Calu3 (cell line): Measurements from ENCODE around the gene OR7G2. TPM values are rescaled to one million over a fixed set of nuclear protein-coding genes. Genes with fewer than 3 reads are reported as not detected.

ENCODE experiments used
- BruUV-seq: library from RNA; stranded (reverse); fragments of 400-500 nt; replicated peaks from 2 replicates; lab custom pipeline; 2021; lab: Mats Ljungman, UMichigan
- CTCF ChIA-PET: fragments of 300-600 bp; sonication (Branson Sonifier 250); formaldehyde crosslinking; loops from one replicate; lab custom pipeline; 2022; ENCODE audit warnings: antibody characterized with exemption; lab: Charles Lee
- DNase-seq: peaks from one replicate; pipeline ENCODE4 v3.0.0; 2022
- H3K27ac Mint-ChIP-seq: one replicate; pipeline ENCODE4 v1.8.0; 2022; ENCODE audit warnings: mixed read lengths; ENCODE audit not compliant: unreplicated experiment
- H3K27me3 Mint-ChIP-seq: one replicate; pipeline ENCODE4 v1.8.0; 2022; ENCODE audit warnings: mixed read lengths; ENCODE audit not compliant: unreplicated experiment
- H3K36me3 Mint-ChIP-seq: one replicate; pipeline ENCODE4 v1.8.0; 2022; ENCODE audit warnings: mild to moderate bottlenecking, moderate library complexity, mixed read lengths; ENCODE audit not compliant: insufficient read depth, unreplicated experiment
- H3K4me1 Mint-ChIP-seq: one replicate; pipeline ENCODE4 v1.8.0; 2022; ENCODE audit warnings: mild to moderate bottlenecking, low read depth, mixed read lengths; ENCODE audit not compliant: unreplicated experiment
- H3K4me3 Mint-ChIP-seq: one replicate; pipeline ENCODE4 v1.8.0; 2022; ENCODE audit warnings: mild to moderate bottlenecking, low read depth, moderate library complexity, mixed read lengths; ENCODE audit not compliant: unreplicated experiment
- H3K9me3 Mint-ChIP-seq: one replicate; pipeline ENCODE4 v1.8.0; 2022; ENCODE audit warnings: low read depth, mixed read lengths; ENCODE audit not compliant: unreplicated experiment
- intact Hi-C: fragments of 100-400 bp; cut with micrococcal nuclease; formaldehyde crosslinking; loops from one replicate; pipeline ENCODE4 v1.10.0; 2022; ENCODE audit not compliant: unreplicated experiment
- total RNA-seq: library from RNA; stranded (reverse); gene quantifications from 2 replicates; pipeline ENCODE4 v1.2.3, GENCODE V29; 2022
- TF ChIP-seq, protein P1 (sequence below): fragments of 200-600 bp; IDR thresholded peaks from one replicate; pipeline ENCODE4 v1.8.0; 2022; ENCODE audit warnings: antibody characterized with exemption; ENCODE audit not compliant: unreplicated experiment

OR7G2 gene
- total RNA-seq, 1 experiment from 2014 or later = not detected

DNA sequence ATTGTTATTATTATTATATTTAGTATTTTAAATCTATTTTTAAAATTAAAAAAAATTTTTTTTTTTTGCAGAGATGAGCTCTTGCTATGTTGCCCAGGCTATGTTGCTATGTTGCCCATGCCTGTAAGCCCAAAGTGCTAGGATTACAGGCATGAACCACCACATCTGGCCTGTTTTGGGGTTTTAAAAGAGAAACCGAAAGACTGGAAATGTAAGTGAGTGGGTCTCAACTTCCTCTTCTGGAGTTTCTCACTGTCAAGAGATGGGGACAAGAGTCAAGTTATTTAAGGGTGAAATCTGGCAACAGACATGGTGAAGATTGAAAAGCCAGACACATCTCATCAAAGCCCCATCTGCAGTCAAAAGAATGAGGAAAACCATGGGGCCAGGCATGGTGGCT lies 23.7 kb upstream of the OR7G2 start:
- TF ChIP-seq, protein P1, sequence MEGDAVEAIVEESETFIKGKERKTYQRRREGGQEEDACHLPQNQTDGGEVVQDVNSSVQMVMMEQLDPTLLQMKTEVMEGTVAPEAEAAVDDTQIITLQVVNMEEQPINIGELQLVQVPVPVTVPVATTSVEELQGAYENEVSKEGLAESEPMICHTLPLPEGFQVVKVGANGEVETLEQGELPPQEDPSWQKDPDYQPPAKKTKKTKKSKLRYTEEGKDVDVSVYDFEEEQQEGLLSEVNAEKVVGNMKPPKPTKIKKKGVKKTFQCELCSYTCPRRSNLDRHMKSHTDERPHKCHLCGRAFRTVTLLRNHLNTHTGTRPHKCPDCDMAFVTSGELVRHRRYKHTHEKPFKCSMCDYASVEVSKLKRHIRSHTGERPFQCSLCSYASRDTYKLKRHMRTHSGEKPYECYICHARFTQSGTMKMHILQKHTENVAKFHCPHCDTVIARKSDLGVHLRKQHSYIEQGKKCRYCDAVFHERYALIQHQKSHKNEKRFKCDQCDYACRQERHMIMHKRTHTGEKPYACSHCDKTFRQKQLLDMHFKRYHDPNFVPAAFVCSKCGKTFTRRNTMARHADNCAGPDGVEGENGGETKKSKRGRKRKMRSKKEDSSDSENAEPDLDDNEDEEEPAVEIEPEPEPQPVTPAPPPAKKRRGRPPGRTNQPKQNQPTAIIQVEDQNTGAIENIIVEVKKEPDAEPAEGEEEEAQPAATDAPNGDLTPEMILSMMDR = no peak
- CTCF ChIA-PET = no interaction called here
- Mint-ChIP-seq H3K36me3 (no peaks in the 10 kb centered on the region), H3K27me3 (no peaks in the 10 kb centered on the region), H3K4me3 (no peak overlapping the region), H3K27ac (no peak overlapping the region), H3K9me3 (peaks cover 12% of the 10 kb centered on the region), H3K4me1 (no peaks in the 10 kb centered on the region)
- no peak for DNase-seq
- no TSS peak for BruUV-seq
- intact Hi-C loops = no loop called here

DNA sequence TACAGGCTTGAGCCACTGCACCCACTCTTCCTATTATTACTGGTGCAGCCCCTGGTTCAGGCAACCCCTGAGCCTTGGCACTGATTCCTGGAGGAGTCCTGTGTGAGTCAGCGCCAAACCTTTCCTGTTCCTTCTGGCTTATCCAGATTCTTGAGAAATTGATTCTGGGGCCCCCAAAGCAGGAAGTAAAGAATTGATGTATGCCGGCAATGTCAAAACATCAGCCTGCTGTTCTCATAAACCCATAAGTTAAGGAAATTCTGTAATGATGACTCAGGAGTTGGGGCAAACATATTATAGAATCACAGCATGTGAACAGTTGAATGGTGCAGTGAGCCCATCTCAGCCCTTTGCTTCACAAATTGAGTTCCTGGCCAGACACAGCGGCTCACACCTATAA lies 20.9 kb upstream of the OR7G2 start:
- CTCF ChIA-PET = no interaction called here
- DNase-seq = peak; percentile 72
- Mint-ChIP-seq H3K4me3 (no peak overlapping the region), H3K27ac (peak overlapping the region; percentile 64), H3K4me1 (no peaks in the 10 kb centered on the region), H3K36me3 (no peaks in the 10 kb centered on the region), H3K9me3 (peaks cover 12% of the 10 kb centered on the region), H3K27me3 (no peaks in the 10 kb centered on the region)
- BruUV-seq = no TSS peak
- TF ChIP-seq, protein P1 = no peak
- intact Hi-C loops = no loop called here

DNA sequence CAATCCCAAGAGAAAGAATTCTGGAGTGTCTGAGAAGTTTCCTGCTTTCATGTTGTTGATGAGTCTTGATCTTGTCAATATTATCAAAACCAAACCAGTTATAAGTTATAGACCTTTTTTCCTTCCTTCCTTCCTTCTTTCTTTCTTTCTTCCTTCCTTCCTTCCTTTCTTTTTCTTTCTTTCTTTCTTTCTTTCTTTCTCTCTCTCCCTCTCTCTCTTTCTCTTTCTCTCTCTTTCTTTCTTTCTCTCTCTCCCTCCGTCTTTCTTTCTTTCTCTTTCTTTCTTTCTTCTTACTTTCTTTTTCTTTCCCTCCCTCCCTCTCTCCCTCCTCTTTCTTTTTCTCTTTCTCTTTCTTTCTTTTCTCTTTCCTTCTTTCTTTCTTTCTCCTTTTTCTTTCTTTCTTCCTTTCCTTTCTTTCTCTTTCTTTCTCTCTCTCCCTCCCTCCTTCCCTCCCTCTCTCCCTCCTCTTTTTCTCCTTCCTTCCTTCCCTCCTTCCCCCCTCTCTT lies 19.7 kb upstream of the OR7G2 start, which contains the start of gene OR7G3:
Gene OR7G3, minus strand, starts transcription at position 51 of the 506 bp plus-strand sequence. Its CDS starts 0 bp downstream, at position 51.
- intact Hi-C loops = no loop called here
- no peak for DNase-seq
- TF ChIP-seq, protein P1 = no peak
- Mint-ChIP-seq H3K27ac (peak within 1 kb of the TSS; percentile 56), H3K27me3 (no peaks in the 10 kb centered on the region), H3K4me1 (no peaks in the 10 kb centered on the region), H3K36me3 (no peaks in the 10 kb centered on the region), H3K9me3 (peaks cover 11% of the 10 kb centered on the region), H3K4me3 (no peak within 1 kb of the TSS)
- CTCF ChIA-PET = interaction anchor here (0.6 kb wide), 1 partner anchor 9 kb away, joined by 7 read pairs; no protein-coding TSS in a partner anchor
- no TSS peak for BruUV-seq

DNA sequence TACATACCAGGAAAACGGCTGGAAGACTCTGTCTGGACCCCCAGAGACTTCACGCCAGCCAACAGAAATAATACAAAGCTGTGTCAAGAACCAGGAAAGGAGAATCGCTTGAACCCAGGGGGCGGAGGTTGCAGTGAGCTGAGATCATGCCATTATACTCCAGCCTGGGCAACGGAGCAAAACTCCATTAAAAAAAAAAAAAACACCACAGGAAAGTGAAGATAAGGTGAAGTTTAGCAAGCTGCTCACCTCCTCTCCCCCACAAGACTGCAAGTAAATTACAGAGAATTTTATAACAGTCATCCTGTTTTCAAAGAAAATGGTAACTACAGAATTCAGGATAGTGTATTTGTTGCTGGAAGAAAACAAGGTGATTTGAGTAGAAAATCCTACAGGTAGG lies 9.3 kb upstream of the OR7G2 start:
- intact Hi-C loops = no loop called here
- TF ChIP-seq, protein P1 = no peak
- CTCF ChIA-PET = no interaction called here
- Mint-ChIP-seq H3K36me3 (no peaks in the 10 kb centered on the region), H3K27ac (no peak overlapping the region), H3K4me1 (no peaks in the 10 kb centered on the region), H3K9me3 (peaks cover 4% of the 10 kb centered on the region), H3K27me3 (no peaks in the 10 kb centered on the region), H3K4me3 (no peak overlapping the region)
- DNase-seq = no peak
- no TSS peak for BruUV-seq
